Stimulated activated CD4-positive, alpha-beta T cell treated with anti-CD3 and anti-CD28 coated beads, Interleukin-1b, Interleukin-23, amount 100 ng/mL, for 4 hours (primary cell): Measurements from ENCODE around the gene PIP5KL1.

Experiments
- DNase-seq, 2 donors: peaks; one replicate each; pipeline ENCODE4 v3.0.0-alpha.2; 2020; ENCODE audit warnings: low read depth in 2 of 2

Gene PIP5KL1, protein sequence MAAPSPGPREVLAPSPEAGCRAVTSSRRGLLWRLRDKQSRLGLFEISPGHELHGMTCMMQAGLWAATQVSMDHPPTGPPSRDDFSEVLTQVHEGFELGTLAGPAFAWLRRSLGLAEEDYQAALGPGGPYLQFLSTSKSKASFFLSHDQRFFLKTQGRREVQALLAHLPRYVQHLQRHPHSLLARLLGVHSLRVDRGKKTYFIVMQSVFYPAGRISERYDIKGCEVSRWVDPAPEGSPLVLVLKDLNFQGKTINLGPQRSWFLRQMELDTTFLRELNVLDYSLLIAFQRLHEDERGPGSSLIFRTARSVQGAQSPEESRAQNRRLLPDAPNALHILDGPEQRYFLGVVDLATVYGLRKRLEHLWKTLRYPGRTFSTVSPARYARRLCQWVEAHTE

DNA sequence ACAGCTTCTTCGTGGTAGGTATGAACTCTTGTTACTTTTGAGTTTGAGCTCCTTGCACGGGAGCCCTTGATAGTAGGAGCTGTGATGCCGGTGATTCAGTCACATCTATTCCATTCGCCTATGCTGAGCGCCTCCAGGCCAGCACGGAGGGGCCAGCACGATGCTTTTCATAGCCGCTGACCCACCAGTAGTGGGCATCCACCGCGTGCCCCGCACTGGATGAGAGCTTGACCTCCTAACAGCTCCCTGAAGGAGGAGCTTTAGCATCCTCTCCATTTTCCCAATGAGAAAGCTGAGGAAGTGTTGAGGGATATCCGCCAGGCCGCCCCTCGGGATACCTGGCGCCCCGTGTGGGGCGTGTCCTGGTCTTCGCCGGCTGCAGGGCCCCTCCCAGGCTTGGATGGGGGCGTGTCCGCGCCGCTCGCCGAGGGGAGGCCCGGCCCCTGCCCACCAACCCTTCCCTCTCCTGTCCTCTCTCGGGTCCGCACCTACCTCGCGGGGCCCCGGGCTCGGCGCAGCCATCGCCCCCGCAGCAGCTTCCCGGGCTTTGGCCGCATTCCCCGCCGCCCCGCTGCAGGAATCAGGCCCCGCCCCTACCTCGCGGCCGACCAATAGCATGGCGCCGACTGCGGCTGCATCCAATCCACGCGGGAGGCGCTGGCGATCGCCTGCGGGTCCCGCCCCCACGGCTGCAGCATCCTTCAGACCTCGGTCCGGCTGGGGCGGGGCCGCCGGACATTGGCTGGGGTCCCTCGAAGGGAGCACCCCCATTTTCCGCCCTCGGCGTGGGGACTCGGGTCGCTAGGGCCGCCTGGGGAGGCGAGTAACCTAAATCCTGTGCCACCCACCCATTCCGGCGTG, at the start of gene PIP5KL1:
PIP5KL1 (minus strand) TSS at position 547 of the 861 bp plus-strand sequence; CDS start at position 522, 25 bp downstream.
- peak; percentile 45 to 65 for DNase-seq

DNA sequence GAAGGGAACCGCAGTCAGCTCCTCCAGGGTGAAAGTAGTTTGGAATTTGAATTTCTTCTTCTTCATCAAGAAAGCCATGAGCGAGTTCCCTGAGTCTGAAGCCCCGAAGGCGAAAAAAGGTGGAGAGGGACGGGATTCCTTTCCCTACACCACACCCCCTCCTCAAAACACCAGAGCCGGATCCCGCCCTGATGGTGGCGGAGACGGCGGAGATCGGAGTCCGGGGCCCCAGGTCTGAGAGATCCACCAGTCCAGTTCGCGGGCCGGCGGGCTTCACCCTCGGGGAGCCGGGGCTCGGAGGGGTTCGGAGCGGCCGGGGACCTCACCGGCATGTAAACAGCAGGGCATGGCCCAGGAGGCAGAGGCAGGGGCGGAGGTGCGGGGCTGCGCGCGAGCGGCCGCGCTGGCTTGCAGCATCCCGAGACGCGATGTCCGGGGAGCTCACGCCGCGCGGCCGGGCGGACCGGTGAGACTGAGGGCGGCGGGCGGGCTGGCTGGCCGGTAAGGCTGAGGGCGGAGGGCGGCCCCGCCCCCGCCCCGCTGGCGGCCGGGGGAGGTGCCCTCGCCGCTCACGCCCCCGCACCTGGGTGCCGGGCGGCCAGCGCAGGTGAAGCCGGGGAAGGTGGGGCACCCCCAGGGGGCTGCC, 49.6 kb upstream of the PIP5KL1 start:
- no peak for DNase-seq

DNA sequence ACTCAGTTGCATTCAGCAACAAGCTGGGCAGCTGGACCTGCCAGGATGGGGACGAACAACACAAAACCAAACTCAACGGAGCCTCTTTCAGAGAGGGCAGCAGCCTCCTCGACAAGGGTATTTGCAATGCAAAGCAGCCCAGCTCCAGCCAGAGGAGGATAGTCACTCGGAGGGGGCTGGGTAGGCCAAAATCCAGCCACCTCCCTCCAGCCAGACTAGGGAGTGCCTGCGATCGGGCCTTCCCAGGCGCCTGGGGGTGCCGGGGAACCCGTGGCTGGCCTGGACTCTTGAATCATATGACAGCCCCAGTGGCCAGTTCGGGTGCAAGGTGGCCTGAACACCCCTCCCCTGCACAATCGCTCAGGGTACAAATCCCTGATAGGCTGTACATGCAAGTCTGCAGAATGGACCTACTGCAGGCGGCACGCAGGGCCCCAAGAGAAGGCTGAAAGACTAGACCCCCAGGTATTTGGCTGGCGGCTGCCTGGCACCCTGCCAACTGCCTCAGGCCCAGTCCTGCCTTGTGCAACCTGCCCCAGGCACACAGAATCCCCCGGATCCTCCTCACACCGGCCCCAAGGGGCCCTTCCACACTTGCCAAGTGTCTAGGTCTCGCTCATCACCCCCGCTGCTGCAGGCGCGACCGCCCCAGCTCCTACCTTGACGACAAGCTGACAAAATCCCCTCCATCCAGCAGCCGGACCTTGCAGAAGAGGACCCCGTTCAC, 48.9 kb upstream of the PIP5KL1 start:
- DNase-seq, result no peak

DNA sequence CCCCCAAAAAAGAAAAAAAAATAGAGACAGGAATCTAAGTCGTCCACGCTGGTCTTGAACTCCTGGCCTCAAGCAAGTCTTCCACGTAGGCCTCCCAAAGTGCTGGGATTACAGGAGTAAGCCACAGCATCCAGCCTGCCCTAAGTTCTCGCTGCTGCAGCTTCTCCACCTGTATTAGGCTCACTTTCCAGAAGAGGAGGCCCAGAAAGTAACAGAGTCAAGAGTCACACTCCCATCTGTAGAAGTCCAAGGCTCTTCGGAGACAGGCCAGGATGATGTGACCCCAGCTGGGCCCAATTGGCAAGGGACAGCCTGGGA, 48.4 kb upstream of the PIP5KL1 start:
- no peak for DNase-seq

DNA sequence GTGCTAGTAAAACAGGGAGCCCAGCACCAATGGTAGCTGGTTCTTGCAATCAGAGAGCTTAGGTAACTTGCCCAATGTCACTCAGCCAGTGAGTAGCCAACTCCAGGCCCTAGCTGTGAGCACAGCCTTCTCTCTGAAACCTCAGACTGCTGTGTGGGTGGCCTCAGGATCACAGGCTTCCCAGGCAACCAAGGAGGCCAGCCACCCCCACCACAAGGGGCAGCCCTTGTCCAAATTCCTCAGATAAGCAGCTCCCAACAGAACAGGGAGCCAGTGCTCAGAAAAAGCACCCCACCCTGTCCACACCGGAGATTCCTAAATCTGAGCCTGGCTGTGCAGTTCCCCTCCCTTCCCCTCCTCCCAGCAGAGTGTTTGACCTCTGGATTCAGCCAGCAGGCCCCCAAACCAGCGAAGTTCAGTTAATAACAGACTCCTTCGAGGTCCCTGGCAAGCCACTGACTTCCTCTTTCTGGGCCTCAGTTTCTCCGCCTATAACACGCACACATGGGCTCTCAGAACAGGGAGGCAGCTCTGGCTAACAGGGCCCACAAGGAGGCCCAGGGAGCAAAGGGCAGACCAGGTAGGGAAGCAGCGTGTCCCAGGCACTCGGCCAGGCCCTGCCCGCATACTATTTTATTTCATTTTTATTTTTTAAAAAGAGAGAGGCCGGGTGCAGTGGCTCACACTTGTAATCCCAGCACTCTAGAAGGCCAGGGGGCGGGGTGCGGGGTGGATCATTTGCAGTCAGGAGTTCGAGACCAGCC, 47.5 kb upstream of the PIP5KL1 start:
- DNase-seq, result no peak

DNA sequence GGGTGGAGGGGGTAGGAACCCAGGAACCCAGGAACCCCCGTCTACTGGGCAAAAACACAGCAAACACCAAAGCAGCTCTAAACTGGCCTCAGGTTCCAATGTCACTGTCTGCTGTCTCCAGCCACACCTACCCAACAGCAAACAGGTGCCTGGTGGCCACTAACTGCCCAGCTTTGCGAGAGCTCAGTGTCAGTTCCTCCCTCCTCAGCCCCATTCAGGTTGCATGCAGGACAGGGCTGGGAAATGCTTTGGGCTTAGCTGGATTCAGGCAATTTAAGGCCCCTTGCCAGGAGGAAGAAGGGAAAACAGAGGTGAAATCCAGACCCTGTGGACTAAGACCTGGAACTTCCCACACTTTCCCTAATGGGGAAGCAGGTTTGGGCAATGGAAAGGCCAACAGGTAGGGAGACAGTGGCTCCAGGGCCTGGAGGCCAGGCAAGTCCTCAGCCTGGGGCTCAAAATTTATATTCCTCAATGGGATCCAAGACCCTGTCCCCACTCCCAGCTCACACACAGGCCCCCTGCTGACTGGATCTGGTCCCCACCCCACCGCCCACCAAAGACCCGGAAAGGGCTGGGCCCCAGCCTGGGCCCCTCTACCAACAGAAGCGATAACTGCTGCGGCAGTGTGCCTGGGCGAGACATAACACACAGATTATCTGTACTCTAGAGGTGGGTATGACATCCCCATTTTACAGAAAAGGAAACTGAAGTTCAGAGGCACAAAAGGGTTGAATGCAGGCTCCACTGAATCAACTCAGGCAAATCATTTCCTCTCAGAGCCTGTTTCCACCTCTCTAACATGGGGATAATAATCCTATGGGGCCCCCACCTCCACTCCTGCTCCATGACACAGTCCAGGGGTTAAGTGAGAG, 46.7 kb upstream of the PIP5KL1 start:
- no peak for DNase-seq

DNA sequence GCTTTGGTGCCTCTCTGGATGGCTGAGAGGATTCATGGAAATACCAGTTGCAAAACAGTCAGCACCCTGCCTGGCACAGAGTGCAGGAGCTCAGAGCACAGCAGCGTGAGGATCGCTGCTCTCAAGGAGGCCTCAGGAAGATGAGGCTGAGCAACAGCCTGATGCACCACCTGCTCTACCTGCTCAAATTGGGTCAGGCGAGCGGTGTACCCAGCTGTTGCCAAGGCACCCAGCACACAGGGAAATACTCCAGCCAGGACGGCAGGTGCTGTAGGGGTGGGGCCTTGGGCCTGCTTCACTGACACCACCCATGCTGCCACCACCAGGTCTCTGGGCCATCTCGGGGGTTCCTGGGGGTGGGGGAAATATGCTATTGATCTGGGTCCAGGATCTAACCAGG, 45.9 kb upstream of the PIP5KL1 start:
- DNase-seq, result no peak

DNA sequence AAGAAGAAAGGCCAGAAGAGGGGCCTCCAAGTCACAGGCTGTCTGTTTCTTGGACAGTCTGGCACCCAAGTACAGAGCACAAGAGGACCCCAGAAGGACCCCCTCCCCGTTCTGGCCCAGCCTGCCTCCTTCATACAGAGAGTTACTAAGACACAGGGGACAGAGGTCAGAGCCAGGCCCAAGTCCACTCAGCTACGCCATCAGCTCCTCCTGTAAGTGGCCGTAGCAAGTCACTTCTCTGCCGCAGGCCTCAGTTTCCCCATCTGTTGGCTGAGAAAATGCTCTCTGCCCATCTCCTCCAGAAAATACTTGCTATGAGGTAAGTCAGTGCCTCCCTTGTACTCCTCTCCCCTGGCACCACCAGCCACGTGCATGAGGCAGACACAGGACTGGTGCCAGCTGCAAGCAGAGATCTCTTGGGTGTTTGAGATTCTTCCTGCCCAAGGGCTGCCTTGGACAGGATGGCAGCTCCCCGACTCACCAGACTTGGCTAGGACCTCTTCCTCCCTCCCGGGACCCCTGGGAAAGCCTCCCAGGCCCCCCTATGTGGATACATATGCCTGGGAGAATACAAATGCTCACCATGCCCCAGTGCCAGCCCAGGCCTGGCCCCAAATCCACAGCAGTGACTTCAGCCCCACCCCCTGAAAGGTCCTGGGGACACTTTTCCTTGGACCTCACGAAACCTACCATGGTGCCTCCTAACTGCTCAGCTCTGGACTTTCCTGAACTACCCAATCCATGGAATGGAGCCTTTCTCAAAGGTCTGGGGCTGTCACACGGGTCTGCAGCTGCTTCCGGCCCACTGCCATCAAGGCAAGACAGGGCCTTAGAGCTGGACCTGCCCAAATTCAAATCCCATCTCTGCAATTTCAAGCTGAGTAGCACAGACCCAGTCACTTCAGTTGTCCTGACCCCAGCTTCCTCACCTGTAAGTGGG, 45.1 kb upstream of the PIP5KL1 start:
- no peak for DNase-seq

DNA sequence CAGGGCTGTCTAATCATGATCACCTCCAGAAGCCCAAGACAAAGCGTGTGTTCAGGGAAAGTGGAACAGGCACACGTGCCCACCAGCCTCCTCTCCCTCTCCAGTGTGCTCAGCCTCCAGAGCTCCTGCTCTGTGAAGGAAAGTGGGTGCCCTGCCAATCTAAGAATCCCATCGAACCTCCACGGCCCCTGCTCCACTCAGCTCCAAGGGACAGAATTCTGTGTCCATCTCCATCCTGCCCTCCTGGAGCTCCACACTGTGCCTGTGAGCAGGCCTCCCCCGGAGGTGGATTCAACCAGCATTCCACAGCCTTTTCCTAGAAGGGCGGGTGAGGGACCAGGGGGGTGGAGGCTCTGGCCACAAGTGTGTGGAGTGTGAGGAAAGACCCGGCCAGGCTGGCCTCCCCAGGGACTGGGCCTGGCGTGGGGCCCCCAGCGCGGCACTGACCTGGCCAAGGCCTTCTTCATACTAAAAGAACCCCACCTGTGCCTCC, 44.2 kb upstream of the PIP5KL1 start:
- DNase-seq, result no peak

DNA sequence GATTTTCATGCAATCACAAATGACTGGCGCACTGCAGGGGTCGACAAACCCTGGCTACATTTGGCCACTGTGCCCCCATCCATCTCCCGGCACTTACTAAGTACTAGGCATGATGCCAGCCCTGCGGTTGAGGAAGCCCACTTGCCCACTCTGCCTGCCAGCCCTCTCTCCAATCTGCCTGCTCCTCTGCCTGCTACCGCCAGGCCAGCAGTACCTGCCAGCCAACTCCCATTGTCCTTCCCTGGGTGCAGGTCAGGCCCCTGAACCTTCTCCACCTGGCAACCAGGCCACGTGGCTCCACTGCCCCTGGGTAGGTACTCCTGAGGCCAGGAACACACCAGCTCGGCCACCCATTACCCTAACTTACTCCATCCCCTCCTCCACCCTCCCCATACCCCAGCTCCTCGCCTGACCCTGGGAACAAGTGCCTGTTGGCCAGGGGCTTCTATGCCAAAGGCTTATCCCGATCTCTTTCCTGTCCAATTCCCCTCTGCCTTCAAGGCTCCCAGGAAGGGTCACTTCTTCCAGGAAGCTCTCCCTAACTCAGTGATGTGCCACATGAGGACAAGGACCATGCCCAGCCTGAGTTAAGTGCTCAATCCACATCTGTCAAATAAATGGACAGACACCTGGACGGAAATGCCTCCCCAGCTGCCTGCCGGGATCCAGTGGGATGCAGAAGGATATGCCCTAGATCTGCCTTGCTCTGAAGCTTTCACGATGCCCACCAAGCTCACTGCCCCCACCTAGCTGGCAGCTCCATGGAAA, 43.6 kb upstream of the PIP5KL1 start:
- no peak for DNase-seq

DNA sequence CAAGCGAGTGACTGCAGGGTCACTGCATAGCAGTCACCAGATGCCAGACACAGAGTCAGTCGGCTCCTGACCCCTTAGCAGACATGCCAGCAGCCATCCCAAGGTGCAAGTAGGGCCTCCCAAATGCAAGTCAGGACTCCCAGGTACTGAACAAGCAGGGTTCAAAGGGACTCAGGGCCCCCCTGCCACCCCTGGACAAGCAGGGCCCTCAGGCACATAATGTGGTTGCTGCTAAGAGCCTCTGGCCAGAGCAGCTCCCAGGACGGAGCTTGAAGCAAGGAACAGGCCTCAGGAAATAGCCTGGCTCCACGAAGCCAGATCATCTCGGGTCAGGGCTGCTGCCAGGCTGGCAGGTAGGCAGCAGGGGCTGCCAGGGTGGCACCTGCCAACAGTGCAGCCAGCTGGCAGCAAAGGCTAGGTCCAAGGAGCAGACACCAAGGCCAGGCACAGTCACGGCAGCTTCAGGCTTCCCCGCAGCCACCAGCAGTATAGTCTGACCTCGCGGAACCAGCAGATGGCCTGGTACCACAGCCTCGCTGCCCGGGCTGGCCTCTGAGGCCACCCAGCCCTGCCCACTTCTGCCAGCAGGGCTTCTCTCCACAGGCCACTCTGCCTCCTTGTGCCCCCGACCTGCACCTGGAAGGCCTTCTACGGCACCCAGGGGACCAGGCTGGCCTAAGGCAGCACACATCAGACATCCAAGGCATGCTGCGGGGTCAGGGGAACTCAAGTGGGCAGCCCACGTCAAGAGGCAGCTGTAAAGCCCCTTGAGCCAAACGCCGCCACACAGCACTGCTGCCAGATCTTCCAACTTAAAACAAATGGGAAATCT, 42.8 kb upstream of the PIP5KL1 start:
- DNase-seq, result no peak

DNA sequence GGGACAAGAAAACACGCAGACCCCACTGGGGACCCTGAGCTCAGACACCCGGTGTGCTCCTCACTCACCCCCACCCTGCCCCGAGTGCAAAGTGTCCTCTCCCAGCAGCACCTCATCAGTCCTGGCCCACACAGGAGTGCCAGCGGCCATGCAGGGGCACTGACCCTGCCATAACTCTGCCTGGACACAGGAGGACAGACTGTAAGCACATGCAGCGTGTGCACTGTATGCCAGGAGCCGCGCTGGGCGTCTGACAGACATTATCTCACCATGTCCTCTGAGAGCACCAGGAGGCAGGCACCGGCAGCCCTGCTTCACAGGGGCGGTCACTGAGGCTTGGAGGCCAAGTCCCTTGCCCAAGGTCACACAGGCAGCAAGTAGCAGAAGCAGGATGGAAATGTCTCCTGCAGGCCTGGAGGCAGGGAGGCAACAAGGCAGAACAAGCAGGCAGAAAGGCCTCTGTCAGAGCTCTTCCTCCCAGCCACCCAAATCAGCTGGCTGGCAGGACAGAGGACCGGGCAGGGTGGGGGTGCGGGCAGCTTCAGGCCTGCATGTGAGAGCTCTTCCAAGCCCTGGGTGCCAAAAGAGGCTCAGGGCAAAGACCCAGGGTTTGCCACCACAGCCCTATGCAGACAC, 41.8 kb upstream of the PIP5KL1 start:
- DNase-seq, result no peak

DNA sequence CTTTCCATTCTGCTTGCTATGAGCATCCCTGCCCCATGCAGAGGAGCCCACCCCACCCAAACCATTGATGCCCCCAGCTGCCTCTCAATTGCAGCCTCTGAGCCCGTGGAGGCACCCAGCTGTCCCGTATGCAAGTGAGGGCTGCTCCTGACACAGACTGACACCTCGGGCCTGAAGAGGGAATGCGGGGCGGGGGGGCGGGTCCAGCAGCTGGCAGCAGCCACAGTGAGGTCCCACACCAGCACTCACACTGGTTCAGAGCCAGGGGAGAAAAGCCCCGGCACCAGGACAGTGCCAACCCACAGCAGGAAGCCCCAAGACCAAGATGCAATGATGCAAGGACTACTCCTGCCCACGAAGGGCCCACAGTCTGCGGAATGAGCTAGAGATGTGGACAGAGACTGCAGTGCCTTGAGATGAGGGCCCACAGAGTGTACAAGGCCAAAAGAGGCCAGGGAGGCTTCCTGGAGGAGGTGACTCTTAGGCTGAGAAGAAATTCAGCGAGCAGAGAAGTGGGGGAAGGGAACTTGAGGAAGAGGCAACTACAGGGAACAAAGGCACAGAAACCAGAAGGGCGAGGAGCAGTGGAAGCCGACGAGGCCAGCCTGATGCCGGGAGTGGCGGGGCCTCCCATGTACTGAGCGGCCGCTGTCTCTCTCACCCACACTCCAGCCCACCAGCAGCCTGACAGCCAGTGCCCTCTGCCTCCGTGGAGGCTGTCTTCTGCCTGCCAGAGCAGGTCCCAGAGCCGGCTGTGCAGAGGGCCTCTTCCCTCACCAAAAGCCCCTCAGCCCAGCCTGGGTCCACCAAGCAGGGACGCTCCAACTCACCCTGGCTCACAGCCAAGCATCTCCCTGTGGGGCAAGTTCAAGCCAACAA, 41.0 kb upstream of the PIP5KL1 start:
- no peak for DNase-seq

DNA sequence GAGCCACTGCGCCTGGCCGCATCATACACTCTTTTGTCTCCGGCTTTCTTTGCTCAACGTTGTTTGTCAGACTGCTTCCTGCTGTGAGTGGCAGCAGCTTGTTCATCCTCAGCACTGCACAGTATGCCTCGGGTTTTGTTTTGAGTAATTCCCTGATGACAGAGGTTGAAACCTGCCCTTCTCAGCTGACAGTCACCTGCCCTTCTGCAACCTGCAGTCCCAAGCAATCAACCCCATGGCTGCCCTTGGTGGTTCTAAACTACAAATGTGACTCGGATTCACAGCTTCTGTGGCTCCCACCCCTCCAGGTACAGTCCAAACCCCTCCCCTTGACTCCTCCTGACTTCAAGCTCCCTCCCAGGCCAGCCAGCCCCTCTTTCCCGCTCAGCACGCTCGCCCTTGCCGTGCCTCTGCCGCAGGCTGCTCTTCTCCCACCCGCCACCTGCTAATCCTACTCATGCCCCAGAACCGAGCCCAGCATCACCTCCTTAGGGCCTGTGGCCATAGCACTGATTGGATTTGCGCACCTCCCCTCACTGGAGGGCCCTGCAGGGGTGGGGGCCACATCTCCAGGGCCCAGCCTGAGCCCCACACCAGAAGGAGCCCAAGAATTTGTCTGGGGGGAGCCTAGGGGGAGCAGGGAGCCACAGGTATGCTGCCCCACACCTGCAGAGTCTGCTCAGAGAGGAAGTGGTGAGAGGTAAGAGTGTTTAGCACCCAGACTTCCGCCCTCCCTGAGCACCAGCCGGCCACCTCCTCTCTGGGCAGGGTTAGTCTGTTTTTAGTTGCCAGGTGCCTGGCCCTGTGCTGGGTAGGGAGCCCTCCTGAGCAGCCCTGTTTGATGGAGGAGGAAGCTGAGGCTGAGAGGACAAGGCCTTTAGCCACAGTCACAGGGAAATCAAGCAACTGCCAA, 40.1 kb upstream of the PIP5KL1 start:
- peak in 1 of 2 donors; percentile 55 for DNase-seq
